Hematopoietic multipotent progenitor cell treated with erythropoietin and hydrocortisone succinate and interleukin-3 and kit ligand, for 8 days (in vitro differentiated cells): ENCODE results near the gene GPR82.
A peak's percentile ranks its signal among the peaks of the same experiment; 100 is the strongest.
"Not testable (repeated sequence)": the region's sequence is repeated elsewhere in the genome, so short reads cannot be mapped to it uniquely, and the experiment has no call there.

Experiments used
- DNase-seq: peaks from one replicate; pipeline ENCODE4 v3.0.0-alpha.2; 2015

The GPR82 gene, protein sequence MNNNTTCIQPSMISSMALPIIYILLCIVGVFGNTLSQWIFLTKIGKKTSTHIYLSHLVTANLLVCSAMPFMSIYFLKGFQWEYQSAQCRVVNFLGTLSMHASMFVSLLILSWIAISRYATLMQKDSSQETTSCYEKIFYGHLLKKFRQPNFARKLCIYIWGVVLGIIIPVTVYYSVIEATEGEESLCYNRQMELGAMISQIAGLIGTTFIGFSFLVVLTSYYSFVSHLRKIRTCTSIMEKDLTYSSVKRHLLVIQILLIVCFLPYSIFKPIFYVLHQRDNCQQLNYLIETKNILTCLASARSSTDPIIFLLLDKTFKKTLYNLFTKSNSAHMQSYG

GRCh38 chrX:41723826-41724225, at the start of gene GPR82:
TSS of gene GPR82 (plus strand) at chrX:41724181. CDS start at chrX:41727027, 2,846 bp downstream.
- DNase-seq: no peak

GRCh38 chrX:41676361-41676760, 47.6 kb upstream of the GPR82 start:
- DNase-seq: not testable (repeated sequence)

DNA sequence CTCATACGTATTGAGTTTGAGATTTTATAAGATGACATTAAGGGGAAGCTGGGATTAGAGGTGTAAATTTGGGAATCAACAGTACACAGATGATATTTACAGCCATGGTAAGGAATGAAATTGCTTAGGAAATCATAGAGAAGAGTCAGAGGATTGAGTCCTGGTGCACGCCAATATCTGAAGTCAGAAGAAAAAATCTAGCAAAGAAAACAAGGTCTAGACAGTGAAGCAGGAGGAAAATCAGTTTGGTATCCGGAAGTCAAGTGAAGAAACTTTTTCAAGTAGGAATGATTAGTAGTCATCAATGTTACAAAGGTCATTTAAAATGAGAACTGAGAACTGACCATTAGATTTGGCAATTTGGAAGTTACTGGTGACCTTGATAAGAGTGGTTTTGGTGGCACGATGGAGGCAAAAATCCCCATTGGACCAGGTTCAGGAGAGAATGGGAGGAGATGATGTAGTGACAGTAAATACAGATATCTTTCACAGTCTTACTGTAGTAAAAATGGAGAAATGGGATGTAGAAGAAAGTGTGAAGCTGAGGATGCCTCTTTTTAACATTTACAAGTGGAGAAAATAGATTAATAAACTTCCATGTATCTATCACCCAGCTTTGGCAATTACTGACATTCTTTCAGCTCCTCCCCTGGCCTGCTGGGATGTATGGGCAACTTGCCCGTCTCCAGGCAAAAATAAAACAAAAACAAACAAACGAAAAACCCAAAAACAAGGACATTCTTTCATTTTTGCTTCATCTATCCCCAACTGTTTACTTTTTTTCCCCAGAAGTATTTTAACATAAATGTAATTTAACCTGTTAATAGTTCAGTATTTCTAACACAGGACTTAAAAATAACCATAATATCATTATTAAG, 46.6 kb upstream of the GPR82 start:
- no peak for DNase-seq

- DNase-seq: no peak
Measured at GRCh38 chrX:41684138-41684537, 39.8 kb upstream of the GPR82 start.

GRCh38 chrX:41684940-41685339, 39.0 kb upstream of the GPR82 start:
- no peak for DNase-seq

DNA sequence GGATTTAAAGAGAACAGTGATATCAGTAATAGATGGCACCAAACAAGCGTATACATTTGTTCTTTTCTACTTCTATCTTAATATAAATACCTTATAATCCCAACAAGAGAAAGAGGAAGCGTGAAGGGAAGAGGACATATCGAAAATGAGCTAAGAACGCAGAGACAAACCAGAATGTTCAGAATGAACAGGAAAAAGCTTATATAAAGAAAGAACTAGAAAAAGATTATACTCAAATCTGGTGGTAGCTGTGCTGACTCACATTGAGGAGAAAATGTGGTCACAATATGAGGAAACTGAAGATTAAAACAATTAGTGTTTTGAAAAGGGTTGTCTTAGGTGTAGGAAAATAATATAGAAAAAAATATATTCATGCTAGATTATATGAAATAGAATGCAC, 37.2 kb upstream of the GPR82 start:
- no peak for DNase-seq

GRCh38 chrX:41688156-41688555, 35.8 kb upstream of the GPR82 start:
- no peak for DNase-seq

DNA sequence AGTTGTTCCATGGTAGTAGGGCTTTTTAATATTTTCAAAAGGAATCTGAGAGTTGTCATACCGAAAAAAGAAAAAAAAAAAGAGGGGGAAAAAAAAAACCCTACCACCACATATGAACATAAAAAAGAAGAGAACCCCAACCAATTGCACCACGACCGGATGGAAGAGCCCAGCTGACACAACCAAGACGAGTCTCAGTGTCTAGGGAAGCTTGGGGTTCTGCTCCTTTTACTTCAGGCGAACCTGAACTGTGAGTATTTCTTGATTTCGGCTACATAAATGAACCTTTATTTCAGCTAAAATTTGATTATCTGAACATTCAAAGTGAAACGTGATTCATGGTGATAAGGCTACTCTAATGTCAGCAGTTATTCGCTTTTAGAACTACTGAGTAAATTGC, 35.1 kb upstream of the GPR82 start, which contains the start of gene GPR34:
Gene GPR34, plus strand, starts transcription at position 139 of the 400 bp plus-strand sequence. CDS start 6,661 bp downstream, outside the sequence.
- no peak for DNase-seq

GRCh38 chrX:41689711-41690110, 34.3 kb upstream of the GPR82 start:
- DNase-seq: no peak

DNA sequence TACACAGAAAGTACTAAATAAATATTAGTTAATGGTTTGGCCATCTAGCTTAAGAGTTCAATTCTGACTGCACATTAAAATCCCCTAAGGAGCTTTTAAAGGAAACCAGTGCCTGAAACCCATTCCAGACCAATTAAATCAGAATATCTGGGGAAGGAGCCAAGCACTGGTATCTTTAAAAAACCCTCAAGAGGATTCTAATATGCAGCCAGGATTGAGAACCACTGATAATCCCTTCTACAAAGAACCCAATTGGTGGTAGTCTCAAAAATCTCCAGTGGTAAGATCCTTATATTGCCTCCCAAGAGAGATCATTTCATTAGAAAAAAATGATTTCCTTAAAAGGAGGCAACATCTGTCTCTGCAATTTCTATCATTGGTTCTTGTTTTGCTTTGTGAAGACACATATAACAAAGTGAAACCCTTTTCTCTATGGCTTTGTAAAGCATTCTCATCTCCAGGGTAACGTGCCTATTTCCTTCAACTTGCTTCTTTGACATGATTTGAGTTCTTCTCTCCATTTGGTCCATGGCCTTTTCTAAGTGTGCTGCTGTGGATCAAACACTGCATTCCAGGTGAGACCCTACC, 31.7 kb upstream of the GPR82 start:
- DNase-seq: no peak

DNA sequence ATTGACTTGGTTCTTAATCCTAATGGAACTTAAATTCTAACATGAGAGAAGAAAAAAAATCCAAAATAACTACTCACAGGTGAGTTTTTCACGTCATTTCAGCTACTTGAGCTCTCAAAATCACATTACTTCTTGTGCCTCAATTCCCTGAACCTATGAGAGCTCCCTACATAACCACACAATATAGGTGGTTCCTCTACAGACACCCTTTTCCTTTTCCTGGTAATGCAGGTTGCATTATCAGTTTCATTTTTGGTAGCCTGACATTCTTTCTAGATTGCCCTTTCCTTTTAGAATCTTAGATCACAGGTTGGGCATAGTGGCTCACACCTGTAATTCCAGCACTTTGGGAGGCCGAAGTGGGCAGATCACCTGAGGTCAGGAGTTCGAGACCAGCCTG, 31.0 kb upstream of the GPR82 start:
- DNase-seq: no peak

GRCh38 chrX:41695426-41695825, 28.6 kb upstream of the GPR82 start:
- DNase-seq: no peak

DNA sequence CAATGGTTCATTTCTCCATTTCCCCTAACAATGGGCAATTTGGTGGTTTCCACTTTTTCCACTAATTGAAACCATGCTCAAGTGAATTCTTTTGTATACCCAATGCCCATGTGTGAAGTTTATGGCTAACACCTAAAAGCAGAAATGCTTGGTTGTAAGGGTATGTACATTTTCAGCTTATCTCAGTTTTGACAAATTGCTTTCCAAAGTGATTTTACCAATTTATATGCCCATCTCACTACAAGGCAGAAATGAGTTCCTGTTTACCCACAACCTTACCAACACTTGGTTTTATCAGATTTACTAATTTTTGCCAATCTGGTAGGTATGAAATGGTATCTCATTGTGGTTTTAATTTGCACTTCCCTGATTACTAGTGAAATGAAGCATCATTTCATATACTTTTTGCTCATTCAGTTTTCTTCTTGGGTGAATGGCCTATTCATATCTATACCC, 20.4 kb upstream of the GPR82 start:
- DNase-seq: no peak

- no peak for DNase-seq
Measured at GRCh38 chrX:41705042-41705441, 18.9 kb upstream of the GPR82 start.

- DNase-seq: peak; percentile 9
Measured at GRCh38 chrX:41705680-41706374, 18.2 kb upstream of the GPR82 start.

DNA sequence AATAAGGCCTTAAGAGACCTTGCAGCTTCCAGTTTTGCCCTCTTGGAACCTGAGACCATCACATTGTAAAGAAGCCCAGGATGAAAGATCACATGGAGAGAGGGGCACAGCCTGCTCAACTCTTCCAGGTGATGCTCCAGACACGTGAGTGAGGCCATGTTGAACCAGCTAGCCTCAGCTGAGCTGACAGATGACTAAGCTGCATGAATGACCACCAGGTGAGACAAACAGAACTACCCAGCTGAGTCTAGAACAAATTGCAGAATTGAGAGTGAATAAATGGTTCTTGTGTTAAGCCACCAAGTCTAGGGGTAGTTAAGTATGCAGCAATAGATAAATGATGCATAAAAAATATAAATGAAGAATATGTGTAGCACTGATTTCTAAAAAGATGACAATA, 16.8 kb upstream of the GPR82 start:
- no peak for DNase-seq

- no peak for DNase-seq
Measured at GRCh38 chrX:41708486-41708885, 15.5 kb upstream of the GPR82 start.

DNA sequence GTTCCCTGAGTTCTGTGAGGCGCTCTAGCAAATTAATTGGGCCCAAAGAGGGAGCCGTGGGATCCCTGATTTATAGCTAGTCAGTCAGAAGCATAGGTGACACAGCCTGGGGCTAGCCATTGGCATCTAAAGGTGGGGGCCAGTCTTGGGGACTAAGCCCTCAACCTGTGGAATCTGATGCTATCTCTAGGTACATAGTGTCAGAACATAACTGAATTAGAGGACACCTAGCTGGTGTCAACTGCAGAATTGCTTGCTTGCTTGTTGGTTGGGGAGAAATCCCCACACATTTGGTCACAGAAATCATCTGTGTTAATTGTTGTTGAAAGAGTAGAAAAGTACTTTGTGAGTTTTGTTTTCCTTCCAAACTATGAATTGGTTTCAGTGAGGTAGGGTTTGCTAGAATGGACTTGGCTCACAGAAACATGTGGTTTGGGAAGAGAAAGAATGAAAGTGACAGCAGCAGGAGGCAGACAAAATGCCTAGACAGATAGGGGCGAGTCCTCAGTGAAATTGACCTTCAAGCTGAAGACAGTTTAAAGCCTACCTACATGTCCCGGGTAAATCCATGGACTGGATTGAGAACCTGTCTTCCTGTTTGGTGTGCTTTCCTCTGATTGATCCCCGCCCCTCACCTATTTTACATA, 12.8 kb upstream of the GPR82 start:
- no peak for DNase-seq

- DNase-seq: no peak
Measured at GRCh38 chrX:41716222-41716621, 7.8 kb upstream of the GPR82 start.

- DNase-seq: no peak
Measured at GRCh38 chrX:41716767-41717473, 7.1 kb upstream of the GPR82 start.

DNA sequence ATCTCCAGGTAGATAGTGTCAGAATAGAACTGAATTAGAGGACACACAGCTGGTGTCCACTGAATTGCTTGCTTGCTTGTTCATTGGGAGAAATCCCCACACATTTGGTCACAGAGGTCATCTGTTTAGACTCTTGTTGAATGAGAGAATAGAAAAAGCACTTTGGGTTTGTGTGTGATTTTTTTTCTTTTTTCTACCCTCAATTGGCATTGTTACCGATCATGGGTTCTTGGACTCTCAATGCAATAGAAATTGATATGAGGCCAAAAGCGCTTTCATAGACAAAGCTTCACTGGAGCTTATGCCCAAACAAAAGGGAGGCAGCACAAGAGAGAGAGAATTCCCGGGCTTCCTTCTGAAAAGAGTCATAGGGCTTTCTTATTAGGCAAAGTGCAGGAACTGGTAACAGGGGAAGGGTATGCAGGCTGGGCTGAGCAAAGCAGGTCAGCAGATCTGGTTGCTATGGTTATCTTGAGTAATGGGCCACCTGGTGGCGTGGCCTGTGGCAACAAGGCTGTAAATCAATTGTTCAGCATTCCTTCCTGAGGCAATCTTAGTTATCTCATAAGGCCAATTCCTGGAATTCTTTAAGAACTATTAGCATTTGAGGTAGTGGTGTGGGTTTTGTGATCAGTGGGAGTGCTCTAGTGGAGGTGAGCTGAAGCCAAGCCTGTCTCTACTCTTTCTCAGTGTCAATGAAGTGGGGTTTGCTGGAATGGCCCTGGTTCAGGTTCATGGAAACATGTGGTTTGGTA, 5.3 kb upstream of the GPR82 start:
- no peak for DNase-seq
